Immature natural killer cell (primary cell): ENCODE data around the gene VGLL2. TPM values are rescaled to one million over a fixed set of nuclear protein-coding genes. Genes with fewer than 3 reads are reported as not detected.

Source experiments
- DNase-seq, 3 donors: peaks; one replicate each; pipeline ENCODE4 v3.0.0; 2022; ENCODE audit warnings: mixed read lengths in 1 of 3
- H3K27ac Mint-ChIP-seq, 6 donors: one replicate each; pipeline ENCODE4 v1.8.0; 2020; ENCODE audit warnings: mixed read lengths in 6 of 6, mild to moderate bottlenecking in 5 of 6, inconsistent platforms in 4 of 6, moderate library complexity in 3 of 6
- H3K27me3 Mint-ChIP-seq, 3 donors: one replicate each; pipeline ENCODE4 v1.8.0; 2020 to 2021; ENCODE audit warnings: low read depth in 3 of 3, mild to moderate bottlenecking in 3 of 3, mixed read lengths in 3 of 3, moderate library complexity in 3 of 3, inconsistent platforms in 1 of 3
- H3K36me3 Mint-ChIP-seq, 3 donors: one replicate each; pipeline ENCODE4 v1.8.0; 2020; ENCODE audit warnings: mixed read lengths in 3 of 3, inconsistent platforms in 2 of 3, mild to moderate bottlenecking in 2 of 3
- H3K4me1 Mint-ChIP-seq, 2 donors: one replicate each; pipeline ENCODE4 v1.8.0; 2020; ENCODE audit warnings: inconsistent platforms in 2 of 2, mild to moderate bottlenecking in 2 of 2, mixed read lengths in 2 of 2, moderate library complexity in 1 of 2
- H3K4me3 Mint-ChIP-seq, 5 donors: one replicate each; pipeline ENCODE4 v1.8.0; 2020; ENCODE audit warnings: mild to moderate bottlenecking in 5 of 5, mixed read lengths in 5 of 5, inconsistent platforms in 3 of 5, moderate library complexity in 3 of 5
- H3K9me3 Mint-ChIP-seq, 6 donors: one replicate each; pipeline ENCODE4 v1.8.0; 2020; ENCODE audit warnings: mild to moderate bottlenecking in 6 of 6, mixed read lengths in 6 of 6, inconsistent platforms in 4 of 6, moderate library complexity in 3 of 6
- polyA plus RNA-seq, 3 donors: library from polyadenylated mRNA; unstranded; fragments of 300-500 nt; fragmentation: Illumina TruSeq; gene quantifications; one replicate each; pipeline ENCODE4 v1.2.3, GENCODE V29; 2021

Gene VGLL2
- polyA plus RNA-seq, 3 donors from 2014 or later, result not detected

DNA sequence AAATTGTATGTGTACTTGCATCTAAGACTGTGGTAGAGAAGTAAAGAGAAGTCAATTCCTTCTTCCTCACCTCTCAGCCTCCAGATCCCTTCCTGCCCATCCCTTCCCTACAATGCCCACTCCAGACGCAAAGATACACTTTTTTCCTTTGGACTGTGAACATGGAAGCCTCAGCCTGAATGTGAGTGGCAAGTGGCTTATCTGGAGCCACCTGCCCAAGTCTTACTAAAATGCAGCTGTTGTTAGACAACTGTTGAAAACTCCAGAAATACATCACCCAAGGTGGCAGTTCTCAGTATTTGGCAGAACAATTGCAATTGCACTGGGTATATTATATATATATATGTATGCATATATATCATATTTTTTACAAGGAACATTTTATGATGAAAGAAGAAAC, 7.5 kb downstream of the VGLL2 start:
- DNase-seq, result no peak
- Mint-ChIP-seq H3K36me3 (no peaks in the 10 kb centered on the region), H3K27ac (no peak overlapping the region), H3K4me3 (no peak overlapping the region), H3K9me3 (peaks cover 0 to 14% (median 2%) of the 10 kb centered on the region in 6 donors), H3K4me1 (no peaks in the 10 kb centered on the region), H3K27me3 (peaks cover 20 to 41% (median 29%) of the 10 kb centered on the region in 3 donors)

DNA sequence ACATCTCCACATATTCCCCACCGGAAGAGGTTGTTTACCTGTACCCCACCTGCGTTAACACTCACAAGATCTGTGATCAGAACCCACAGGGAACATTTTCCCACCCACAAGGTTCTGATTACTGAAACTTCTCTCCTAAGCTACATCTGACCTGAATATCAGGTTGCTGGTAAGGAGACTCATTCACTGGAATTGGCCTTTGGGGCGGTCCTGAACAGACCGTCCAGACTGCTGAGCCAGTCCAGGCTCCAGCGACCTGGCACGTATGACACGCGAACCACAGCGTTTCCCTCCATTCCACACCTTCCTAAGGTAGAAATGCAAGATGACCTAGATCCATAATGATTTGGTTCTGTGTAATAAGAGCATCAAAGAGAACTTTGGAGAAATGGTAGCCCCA, 9.8 kb downstream of the VGLL2 start:
- Mint-ChIP-seq H3K36me3 (no peaks in the 10 kb centered on the region), H3K4me1 (no peaks in the 10 kb centered on the region), H3K4me3 (no peak overlapping the region), H3K9me3 (peaks cover 0 to 2% (median 0%) of the 10 kb centered on the region in 6 donors), H3K27me3 (peaks cover 8 to 29% (median 14%) of the 10 kb centered on the region in 3 donors), H3K27ac (no peak overlapping the region)
- no peak for DNase-seq

DNA sequence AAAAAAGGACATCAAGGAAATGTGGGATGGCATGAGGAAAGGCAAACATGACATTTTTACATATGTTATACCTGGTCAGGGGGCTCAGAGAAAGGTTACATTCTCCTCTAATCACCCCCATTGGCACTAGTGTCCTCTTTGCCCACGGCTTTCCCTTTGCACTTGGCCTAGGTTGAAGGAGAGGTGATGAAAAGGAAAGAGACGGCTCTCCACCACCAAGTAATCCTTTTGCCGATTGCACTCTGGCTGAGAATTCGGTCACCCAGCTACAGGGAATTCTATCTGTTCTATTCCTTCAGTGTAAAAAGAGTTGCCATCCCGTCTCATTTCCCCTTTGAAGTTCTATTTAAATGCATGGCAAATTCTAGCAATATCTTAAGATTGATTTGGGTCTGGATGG, 10.4 kb downstream of the VGLL2 start:
- H3K27ac Mint-ChIP-seq, result no peak overlapping the region
- no peak for DNase-seq
- H3K4me1 Mint-ChIP-seq, result no peaks in the 10 kb centered on the region
- H3K36me3 Mint-ChIP-seq, result no peaks in the 10 kb centered on the region
- peaks cover 8 to 29% (median 16%) of the 10 kb centered on the region in 3 donors for H3K27me3 Mint-ChIP-seq
- peaks cover 0 to 2% (median 0%) of the 10 kb centered on the region in 6 donors for H3K9me3 Mint-ChIP-seq
- no peak overlapping the region for H3K4me3 Mint-ChIP-seq

DNA sequence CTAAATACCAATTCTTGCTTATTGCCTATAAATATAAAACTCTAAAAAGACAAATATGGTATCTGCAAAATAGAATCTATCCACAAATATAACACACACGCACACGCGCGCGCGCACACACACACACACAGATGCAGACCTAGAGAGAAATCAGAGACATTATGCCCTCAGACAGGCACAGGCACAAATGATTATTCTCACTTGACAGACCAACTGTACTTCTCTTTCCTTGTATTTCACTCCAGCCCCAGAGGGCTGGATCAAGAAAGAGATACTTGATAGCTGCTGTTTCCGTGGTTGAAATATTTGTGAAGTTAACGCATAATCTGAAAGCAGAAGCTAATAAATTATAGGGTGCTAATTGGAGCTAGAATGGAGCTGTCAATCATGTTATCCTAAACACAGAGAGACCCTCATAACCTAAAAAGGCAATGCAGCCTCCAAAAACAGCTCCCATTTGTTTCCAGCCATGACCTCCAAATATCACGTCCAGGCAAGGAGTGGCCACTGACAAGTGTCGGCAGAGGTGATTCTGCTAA, 11.5 kb downstream of the VGLL2 start:
- H3K27ac Mint-ChIP-seq, result no peak overlapping the region
- no peak for DNase-seq
- H3K36me3 Mint-ChIP-seq, result no peaks in the 10 kb centered on the region
- H3K4me1 Mint-ChIP-seq, result no peaks in the 10 kb centered on the region
- peaks cover 6 to 23% (median 9%) of the 10 kb centered on the region in 3 donors for H3K27me3 Mint-ChIP-seq
- H3K4me3 Mint-ChIP-seq, result no peak overlapping the region
- H3K9me3 Mint-ChIP-seq, result peaks cover 0 to 2% (median 0%) of the 10 kb centered on the region in 6 donors

DNA sequence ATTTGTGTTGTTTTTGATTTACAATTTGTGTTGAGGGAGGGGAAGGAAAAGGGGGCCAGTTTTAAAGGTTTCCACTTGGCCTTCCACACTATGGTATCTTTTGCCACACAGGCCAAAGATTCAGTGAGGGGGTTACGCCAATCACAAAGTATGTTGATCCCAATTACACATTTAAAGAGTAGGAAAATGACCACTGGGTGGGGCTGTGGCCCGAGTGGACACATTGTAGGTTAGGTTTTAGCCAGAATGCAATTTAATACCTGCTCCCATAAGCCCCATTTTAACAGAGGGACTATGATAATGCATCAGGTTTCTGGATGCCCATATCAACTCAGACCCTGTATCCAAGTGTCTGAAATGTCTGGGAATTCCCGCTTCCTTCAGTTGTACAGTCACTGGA, 15.6 kb downstream of the VGLL2 start:
- no peak overlapping the region for H3K4me3 Mint-ChIP-seq
- no peaks in the 10 kb centered on the region for H3K4me1 Mint-ChIP-seq
- peaks cover 2 to 7% (median 3%) of the 10 kb centered on the region in 3 donors for H3K27me3 Mint-ChIP-seq
- DNase-seq, result no peak
- peaks cover 0 to 2% (median 0%) of the 10 kb centered on the region in 6 donors for H3K9me3 Mint-ChIP-seq
- H3K36me3 Mint-ChIP-seq, result no peaks in the 10 kb centered on the region
- no peak overlapping the region for H3K27ac Mint-ChIP-seq

DNA sequence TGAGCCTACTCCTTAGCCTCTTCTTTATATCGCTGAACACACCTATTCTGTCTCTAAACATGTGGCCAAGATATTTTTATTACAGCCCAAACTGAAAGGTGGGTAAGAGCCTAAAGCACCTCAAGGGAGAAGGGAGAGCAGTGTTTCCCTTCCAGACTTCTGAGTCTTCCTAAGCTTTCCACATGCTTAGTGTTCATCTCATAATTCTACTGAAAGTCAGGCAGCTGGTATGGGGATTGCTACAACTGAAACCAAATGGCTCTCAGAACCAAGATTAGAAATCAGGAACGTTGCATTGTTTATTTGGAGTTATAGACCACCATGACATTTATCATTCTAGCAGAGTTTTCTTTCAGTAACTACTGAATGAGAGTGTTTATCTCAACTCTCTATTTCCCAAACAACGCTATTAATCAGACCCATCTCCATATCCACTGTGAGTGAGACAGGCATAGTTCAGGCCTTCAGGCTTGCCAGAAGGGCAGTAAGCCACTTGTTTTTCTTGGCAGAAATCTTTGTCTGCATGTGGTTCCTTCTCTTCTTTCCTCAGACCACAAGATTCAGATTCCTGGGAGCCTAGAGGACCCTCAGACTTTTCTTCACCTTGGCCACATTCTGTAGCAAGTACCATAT, 22.8 kb downstream of the VGLL2 start:
- no peak overlapping the region for H3K4me3 Mint-ChIP-seq

DNA sequence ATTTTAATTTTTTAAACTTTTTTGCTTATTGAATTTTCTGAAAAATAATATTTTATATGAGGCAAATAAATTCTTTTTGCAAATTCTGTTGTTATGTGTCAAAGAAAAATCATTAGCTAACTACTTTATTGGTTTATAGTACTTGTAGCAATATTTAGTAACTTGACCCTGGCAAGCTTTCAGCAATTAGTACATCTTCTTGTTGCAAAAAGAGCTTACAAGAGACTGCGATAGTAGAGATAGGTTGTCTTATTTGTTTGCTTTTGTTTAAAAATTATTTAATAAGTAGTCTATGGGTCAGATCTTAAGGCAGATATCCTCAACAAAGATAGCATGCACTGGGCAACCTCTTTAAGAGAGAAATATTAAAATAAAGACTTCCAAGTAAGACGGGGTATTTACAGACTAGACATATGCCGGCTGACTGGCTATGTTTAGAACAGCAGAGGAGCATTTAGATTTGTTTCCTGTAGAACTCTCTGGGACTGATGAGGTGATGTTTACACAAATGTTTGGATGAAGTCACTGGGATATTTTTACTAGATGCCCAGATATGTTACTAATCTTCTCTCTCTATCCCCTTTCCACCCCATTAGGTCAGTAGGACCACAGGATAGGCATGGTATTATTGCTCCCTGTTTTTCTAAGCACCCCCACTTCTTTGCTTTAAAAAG, 25.0 kb downstream of the VGLL2 start:
- DNase-seq, result no peak
- Mint-ChIP-seq H3K27me3 (peaks cover 0 to 10% (median 2%) of the 10 kb centered on the region in 3 donors), H3K4me1 (no peaks in the 10 kb centered on the region), H3K4me3 (no peak overlapping the region), H3K9me3 (peaks cover 0 to 6% (median 1%) of the 10 kb centered on the region in 6 donors), H3K27ac (no peak overlapping the region), H3K36me3 (peaks cover 0 to 6% (median 0%) of the 10 kb centered on the region in 3 donors)

More for the DNA sequence above, 22.8 kb downstream of the VGLL2 start:
- Mint-ChIP-seq H3K27ac (no peak overlapping the region), H3K27me3 (peaks cover 0 to 9% (median 2%) of the 10 kb centered on the region in 3 donors), H3K4me1 (no peaks in the 10 kb centered on the region), H3K9me3 (peaks cover 0 to 6% (median 1%) of the 10 kb centered on the region in 6 donors), H3K36me3 (peaks cover 0 to 6% (median 0%) of the 10 kb centered on the region in 3 donors)
- no peak for DNase-seq

DNA sequence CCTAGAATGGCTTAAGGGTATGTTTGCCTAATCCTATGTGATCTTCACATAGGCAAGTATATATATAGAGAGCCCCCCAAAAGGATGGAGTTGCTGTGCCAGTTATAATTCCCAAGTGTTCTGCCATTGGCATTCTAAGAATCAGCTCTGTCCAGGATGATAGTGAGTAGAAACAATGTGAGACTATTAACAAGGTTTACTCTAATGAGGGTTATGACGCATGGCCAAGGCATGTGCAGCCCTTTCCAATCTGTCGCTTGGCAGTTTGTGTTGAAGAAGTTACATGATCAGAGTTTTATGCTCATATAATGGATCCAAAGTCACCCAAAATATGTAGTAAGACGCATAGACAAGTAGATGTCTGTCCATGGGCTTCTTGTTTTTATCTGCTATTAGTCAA, 33.6 kb downstream of the VGLL2 start:
- no peak for DNase-seq
- H3K27ac Mint-ChIP-seq, result no peak overlapping the region
- peaks cover 0 to 9% (median 2%) of the 10 kb centered on the region in 3 donors for H3K27me3 Mint-ChIP-seq
- no peaks in the 10 kb centered on the region for H3K4me1 Mint-ChIP-seq
- no peaks in the 10 kb centered on the region for H3K36me3 Mint-ChIP-seq
- H3K9me3 Mint-ChIP-seq, result peaks cover 0 to 6% (median 0%) of the 10 kb centered on the region in 6 donors
- no peak overlapping the region for H3K4me3 Mint-ChIP-seq

DNA sequence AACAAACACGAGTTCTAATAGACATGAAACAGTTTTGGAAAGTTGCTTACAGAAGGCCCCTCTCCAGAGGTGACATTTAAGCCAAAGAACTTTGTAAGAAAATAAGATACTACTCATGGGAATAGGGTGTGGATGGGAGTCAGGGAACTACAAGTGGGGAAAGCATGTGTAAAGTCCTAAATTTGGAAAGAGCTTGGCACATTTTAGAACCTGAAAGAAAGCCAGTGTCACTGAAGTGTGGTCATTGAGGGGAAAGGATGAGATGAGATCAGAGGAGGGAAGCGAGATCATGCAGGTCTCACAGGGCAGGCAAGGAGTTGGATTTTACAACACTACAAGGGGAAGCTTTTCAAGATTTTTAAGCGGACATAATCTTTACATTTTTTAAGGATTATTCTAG, 38.0 kb downstream of the VGLL2 start:
- Mint-ChIP-seq H3K4me1 (no peaks in the 10 kb centered on the region), H3K4me3 (no peak overlapping the region), H3K9me3 (no peaks in the 10 kb centered on the region), H3K27me3 (peaks cover 0 to 6% (median 2%) of the 10 kb centered on the region in 3 donors), H3K36me3 (no peaks in the 10 kb centered on the region), H3K27ac (no peak overlapping the region)
- no peak for DNase-seq

DNA sequence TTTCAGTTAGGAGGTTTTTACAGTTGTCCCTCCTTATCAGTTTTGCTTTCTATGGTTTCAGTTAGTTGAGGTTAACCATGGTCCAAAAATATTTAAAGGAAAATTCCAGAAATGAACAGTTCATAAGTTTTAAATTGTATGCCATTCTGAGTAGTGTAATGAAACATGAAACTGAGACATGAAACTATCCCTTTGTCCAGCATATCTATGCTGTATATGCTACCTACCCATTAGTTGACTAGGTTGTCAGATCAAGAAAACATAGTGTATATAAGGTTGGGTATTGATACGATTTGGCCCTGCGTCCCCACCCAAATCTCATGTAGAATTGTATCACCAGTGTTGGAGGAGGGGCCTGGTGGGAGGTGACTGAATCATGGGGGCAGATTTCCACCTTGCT, 39.1 kb downstream of the VGLL2 start:
- no peaks in the 10 kb centered on the region for H3K9me3 Mint-ChIP-seq
- no peaks in the 10 kb centered on the region for H3K4me1 Mint-ChIP-seq
- no peak for DNase-seq
- no peaks in the 10 kb centered on the region for H3K36me3 Mint-ChIP-seq
- peaks cover 0 to 6% (median 0%) of the 10 kb centered on the region in 3 donors for H3K27me3 Mint-ChIP-seq
- no peak overlapping the region for H3K27ac Mint-ChIP-seq
- no peak overlapping the region for H3K4me3 Mint-ChIP-seq

DNA sequence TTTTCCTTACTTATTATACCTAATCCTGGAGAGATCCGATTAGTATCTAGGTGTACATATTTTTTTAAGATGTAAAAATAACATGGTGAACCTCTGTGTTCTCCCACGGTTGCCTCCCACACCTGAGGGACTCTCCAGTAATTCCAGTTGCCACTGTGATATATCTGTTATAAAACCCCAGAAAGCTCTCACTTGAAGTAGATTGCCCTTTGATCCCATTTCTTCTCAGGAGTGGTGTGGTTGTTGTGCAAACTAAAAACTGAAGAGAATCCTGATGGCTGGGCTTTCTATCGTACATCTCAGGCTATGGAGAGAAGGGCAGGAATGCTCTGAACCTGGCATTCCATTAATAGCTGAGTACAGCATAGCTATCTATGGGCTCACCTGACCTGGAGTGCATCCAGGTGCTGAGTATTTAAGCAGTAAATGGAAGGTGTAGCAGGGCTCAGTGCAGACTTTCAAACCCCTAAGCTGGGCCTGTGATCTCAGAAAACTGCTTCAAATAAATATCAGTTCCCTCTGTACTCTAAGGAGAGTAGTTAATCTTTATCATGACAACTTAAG, 41.0 kb downstream of the VGLL2 start:
- Mint-ChIP-seq H3K4me3 (no peak overlapping the region), H3K4me1 (no peaks in the 10 kb centered on the region), H3K9me3 (no peaks in the 10 kb centered on the region), H3K27me3 (peaks cover 0 to 2% (median 0%) of the 10 kb centered on the region in 3 donors), H3K27ac (no peak overlapping the region), H3K36me3 (no peaks in the 10 kb centered on the region)
- DNase-seq, result no peak

DNA sequence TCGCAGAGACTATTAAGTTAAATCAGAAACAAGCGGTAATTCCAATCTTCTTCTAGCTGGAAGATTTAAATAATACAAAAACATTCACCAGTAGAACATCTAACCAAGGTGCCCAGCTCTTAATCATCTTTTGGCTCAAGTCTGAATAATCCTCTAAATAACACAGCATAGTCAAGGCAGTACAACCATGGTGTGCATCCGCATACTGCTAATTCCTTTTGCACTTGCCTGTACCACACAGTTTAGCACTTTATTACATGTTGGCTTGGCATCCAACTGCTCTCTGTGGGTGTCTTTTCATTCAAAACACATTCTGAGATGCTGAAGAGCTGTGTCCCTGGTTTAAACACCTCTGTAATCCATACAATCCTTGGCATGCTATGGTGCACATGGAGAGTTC, 42.3 kb downstream of the VGLL2 start:
- Mint-ChIP-seq H3K4me3 (no peak overlapping the region), H3K9me3 (no peaks in the 10 kb centered on the region), H3K27me3 (peaks cover 0 to 5% (median 4%) of the 10 kb centered on the region in 3 donors), H3K27ac (no peak overlapping the region), H3K4me1 (no peaks in the 10 kb centered on the region), H3K36me3 (no peaks in the 10 kb centered on the region)
- no peak for DNase-seq

DNA sequence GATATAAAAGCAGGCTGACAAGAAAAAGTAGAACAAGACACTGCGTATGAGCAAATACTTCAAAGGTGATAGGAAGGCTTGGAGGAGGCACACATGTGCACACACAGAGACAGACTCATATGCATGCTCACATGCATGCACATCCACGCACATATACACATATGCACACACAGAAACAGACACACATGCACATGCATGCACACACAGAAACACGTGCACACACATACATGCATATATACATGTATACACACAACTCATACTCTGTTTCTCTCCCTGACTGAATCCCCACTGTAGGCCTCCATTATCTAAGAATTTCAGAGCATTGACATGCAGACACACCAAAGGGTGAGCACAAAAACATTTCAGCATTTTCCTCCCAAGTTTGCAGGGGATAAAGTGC, 43.7 kb downstream of the VGLL2 start:
- DNase-seq, result no peak
- no peak overlapping the region for H3K4me3 Mint-ChIP-seq
- no peaks in the 10 kb centered on the region for H3K36me3 Mint-ChIP-seq
- no peak overlapping the region for H3K27ac Mint-ChIP-seq
- no peaks in the 10 kb centered on the region for H3K9me3 Mint-ChIP-seq
- H3K27me3 Mint-ChIP-seq, result peaks cover 0 to 7% (median 5%) of the 10 kb centered on the region in 3 donors
- H3K4me1 Mint-ChIP-seq, result no peaks in the 10 kb centered on the region

DNA sequence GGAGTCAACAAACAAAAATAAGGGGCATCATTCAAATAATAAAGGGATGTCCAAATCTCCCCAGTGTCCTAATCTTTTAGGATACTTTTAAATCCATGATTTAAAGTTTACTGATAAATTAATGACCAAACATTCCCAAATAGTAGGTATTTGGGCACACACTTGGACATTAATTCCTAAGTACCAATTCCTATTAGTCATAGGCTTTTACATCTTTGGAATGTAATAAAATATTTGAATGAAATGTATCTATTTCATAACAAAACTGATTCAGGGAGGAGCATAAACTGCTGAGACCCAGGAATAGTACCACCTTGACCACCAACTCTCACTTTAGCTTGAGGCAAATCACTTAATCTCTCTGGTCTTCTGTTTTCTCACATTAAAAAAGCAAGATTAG, 44.3 kb downstream of the VGLL2 start:
- H3K27ac Mint-ChIP-seq, result no peak overlapping the region
- no peaks in the 10 kb centered on the region for H3K4me1 Mint-ChIP-seq
- no peaks in the 10 kb centered on the region for H3K36me3 Mint-ChIP-seq

More for the DNA sequence above, 44.3 kb downstream of the VGLL2 start:
- DNase-seq, result no peak
- Mint-ChIP-seq H3K27me3 (peaks cover 0 to 7% (median 5%) of the 10 kb centered on the region in 3 donors), H3K4me3 (no peak overlapping the region), H3K9me3 (no peaks in the 10 kb centered on the region)
